GM18951 (cell line): Measurements from ENCODE around the gene DPH1.
"Not testable (repeated sequence)": the region's sequence is repeated elsewhere in the genome, so short reads cannot be mapped to it uniquely, and the experiment has no call there.

ENCODE experiments used
- POLR2A ChIP-seq: IDR thresholded peaks from 4 replicates; pipeline ENCODE4 v1.6.1; 2011; ENCODE audit warnings: mild to moderate bottlenecking; ENCODE audit not compliant: insufficient read length, insufficient read depth; ENCODE audit errors: extremely low read depth
- in situ Hi-C: fragments of 300-500 bp; cut with MboI; formaldehyde crosslinking; loops from one replicate; pipeline ENCODE4 v1.12.0; 2022; ENCODE audit warnings: low sequenced_read_pairs, mixed read lengths, inconsistent platforms; ENCODE audit not compliant: unreplicated experiment

The DPH1 gene

DNA sequence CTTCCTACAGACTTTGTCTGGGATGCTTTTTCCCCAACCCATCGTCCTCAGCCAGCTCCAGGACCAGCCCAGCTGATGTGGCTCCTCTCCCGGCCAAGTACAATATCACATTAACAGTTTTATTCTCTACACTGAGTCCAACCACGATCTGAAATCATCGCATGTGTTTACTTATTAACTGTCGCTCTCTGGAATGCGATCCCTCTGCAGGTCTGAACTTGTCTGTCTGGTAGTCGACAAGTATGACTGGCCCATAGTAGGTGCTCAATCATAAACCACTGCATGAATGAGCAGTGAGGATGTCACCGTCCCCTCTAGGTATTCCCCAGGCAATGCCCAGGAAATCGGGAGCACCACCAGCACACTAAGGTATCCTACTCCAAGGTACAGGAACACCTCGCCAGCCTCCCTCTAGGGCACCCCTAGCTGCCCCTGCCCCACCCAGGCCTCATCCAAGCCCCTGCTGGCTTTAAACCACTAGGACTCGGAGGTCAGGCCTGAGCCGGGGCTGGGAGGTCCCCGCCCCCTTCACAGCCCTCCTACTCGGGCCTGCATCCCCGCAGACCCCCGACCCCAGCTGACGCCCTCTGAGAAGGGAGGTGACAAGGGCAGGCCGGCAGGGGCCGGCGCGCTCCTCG lies 32.5 kb upstream of the DPH1 start:
- TF ChIP-seq POLR2A = no peak
- in situ Hi-C loops = no loop called here

DNA sequence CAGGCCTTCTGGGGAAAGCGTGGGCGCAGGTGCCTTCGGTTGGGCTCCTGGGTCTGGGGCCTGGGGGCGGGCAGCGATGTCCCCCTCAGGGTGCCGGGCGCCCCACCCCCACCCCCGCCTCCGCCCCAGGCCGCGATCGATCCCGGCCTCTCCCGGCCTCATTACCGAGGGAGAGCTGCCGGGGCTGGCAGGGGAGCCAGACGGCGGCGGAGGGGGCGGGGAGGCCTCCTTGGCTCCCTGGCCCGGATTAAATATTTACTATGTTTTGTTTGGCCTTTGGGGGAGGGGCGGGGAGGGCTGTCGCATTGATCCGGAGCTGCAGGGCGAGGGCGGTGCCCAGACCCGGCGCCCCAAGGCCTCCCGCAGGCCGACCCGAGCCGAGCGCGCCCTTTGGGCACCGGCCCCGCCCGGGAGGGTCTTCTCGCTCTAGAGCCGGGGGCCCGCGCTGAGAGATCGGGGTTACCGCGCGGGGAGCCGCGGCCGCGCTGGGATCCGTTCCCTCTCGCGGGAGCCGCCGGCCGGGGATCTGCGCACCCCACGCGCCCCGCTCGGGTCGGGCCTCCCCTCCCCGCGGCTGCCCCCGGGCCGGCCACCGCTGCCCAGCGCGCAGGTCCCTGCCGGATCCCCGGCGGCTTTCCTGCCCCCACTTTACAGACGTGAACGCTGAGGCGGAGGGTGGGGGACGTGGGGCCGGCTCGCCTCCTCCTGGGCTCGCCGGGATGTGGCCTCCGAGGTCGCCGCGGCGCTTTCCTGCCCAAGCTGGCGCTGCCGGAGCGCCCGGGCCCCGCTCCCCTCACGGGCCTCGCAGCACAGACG lies 31.8 kb upstream of the DPH1 start:
- in situ Hi-C loops = no loop called here
- TF ChIP-seq POLR2A = no peak

DNA sequence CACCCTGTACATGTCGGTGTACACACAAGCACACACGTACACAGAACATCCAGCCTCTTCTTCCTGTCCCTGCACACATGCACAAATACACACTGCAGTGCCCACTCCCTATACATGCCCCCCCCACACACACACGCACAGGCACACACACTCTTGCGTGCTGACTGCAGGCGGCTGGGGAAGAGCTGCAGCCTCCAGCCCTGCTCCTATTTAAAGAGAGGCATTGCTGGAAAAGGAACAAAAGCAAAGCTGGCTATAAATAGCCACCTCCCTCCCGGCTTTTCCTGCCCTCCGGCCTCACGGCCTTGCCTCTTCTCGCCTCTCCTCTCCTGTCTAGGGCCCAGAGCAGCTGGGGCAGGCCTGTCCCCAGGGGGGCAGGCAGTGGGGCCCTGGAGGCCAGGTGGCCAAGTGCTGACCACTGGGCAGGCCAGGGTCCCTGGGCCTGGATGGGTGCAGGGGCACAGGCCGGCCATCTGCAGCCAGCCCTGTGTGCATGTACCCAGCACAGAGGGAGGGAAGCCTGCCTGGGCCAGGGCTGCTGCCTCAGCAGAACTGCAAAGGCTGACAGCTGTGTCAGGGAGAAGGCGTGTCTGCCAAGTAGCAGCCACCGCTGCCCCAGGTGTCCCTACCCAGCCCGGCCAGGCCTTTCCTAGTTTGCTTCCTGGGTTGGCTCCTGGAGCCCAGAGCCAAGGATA lies 30.2 kb upstream of the DPH1 start:
- no peak for TF ChIP-seq POLR2A
- in situ Hi-C loops = no loop called here

DNA sequence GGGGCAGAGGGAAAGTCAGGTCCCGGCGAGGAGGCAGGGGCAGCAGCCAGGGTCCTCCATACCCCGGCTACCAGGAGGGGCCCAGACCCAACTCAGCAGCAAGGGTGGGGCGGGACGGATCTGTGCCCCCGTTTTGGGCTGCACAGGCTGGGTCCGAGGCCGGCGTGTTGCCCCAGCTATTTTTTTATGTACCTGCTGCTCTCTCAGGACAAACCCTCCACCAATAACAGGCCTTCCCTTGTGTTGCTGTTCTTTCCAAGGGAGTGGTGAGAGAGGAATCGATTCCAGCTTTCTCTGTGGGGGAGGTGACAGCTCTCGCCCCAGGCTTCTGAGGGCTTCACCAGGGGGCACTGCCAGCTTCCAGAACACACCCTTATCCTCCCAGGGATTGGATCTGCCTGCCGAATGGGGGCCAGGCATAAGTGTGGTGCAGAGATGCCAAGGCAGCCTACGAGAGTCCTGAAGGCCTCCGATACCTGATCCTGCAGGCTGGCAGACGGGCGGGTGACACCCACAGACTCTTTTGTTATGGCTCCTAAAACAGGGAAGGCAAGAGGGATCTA lies 27.1 kb upstream of the DPH1 start:
- in situ Hi-C loops = no loop called here

DNA sequence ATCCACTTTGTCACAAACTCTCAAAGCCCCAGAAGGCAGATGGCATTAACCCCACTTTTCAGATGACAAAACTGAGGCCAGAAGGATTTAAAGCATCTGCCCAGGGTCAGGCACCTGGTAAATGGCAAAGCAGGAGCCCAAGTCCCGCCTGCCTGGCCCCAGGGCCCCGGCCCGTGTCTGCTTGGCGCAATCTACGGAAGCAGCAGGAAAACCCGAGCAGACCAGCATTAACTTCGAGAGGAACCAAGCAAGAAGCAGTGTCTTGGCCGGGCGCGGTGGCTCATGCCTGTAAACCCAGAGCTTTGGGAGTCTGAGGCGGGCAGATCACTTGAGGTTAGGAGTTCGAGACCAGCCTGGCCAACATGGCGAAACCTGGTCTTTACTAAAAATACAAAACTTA lies 26.4 kb upstream of the DPH1 start:
- TF ChIP-seq POLR2A = no peak
- in situ Hi-C loops = no loop called here

More for the DNA sequence above, 27.1 kb upstream of the DPH1 start:
- no peak for TF ChIP-seq POLR2A

DNA sequence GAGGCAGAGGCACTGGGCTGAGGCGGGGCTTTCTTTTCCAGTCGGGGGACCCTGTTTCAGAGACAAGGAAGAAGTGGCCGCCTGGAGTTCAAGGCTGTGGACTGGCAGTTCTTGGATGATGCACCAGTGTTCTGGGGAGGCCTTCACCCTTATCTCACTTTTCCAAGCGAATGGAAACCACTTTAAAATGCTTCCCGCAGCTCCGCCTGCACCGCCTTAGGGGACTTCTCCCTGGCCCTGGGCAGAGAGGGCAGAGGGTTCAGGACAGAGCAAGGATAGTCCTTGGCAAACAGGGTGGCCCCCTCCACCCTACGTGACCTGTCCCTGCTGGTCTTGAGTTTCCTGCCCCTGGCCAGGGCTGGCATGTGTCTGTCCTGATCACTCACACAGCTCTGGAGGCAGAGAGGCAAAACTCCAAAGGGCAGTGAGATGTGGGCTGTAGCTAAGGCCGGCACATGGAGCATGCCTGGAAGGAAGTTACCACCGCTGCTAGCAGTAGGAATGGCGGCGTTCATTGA lies 25.5 kb upstream of the DPH1 start:
- in situ Hi-C loops = no loop called here
- TF ChIP-seq POLR2A = no peak

DNA sequence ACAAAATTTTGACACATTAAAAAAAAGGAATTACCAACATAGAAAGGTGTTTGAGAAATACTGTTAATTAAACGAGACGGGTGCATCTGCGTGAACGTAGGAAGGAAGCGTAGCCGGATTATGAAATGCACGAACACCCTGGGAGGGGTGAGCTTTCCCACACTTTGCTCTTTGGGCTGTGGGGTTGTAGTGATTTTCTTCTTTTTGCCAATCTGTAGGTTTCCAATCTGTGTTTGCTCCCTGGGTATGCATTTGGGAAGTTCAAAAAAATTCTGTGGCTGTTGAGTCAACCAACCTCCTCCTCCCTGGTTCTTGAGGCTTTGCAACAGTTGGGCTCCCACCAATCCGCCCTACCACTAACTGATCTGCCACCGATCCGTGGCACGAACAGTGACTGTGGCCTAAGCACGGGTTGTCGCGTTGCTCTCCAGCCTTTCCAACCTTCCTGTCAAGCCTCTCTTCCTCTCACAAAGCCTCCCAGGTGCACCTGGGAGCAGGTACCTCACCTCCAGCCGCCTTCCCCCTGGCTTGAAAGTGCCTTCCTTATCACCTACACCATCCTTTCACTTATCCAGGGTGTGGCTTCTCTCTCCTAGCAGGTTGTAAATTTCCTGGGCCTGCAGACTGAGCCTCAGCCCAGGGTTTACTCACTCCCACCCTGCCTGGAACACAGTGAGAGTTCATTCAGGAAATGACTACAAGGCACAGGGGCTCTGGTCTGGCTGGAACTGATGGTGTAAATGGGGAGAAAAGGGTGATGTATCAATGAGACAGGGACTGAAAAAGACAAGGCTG lies 21.4 kb upstream of the DPH1 start:
- TF ChIP-seq POLR2A = no peak
- in situ Hi-C loops = no loop called here

DNA sequence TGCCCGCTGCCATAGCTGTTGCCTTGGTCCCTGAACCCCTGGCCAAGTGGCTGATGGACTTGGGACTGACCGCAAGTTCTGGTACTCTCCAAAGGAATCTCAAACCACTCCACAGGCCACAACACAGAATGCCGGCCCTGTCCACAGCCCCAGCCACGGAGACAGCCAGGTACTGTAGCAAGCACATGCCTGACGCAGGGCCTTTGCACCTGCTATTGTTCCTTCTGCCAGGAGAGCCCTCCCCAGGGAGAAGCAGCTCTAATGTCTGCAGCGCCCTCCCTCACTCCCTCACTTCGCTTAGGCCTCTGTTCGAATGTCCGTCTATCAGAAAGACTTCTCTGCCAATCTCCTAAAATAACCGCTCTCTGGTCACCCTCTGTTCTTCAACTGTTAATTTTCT lies 20.2 kb upstream of the DPH1 start:
- in situ Hi-C loops = no loop called here
- TF ChIP-seq POLR2A = no peak

DNA sequence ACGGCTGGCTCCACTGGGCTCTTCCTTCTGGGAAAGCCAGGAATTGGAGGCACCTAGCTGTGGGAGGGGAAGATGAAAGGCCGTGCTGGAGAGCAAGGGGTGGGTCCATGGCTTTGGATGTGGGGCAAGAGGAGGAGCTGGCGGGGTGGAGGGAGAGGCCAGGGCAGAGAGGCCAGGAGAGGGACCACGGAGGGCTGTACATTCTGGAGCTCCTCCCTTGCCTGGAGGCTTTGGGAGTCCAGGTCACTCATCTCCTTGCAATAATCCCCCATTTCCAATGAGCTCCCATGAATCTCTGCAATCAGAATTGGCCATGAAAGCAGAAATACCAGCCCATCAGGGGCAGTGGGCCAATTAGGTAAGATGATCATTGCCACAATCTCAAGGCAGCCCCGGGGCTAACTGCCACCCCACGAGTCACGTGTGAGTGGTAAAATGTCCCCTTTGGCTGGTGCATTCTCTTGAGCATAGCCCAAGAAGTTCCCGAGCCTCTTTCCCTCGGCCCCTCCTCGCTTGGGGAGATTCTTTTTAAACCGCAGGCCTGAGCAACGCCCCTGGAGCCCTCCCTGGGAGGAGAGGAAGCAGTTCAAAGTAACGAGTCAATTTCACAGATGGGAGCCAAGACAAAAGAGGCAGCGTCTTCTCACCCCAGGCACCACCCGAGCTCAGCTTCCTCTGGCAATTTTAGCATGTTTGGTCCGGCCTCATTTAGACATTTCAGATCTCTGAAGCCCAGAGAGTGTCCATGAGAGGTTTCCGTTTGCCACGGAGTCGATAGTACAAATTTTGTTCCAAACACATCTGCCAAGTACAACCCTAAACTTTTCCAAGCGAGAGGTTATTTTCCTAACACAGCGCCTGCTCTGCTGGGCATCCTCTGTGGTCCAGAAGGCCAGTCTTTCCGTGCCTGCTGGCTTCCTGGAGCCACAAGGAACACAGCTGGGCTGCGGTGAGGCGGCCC lies 18.3 kb upstream of the DPH1 start:
- no peak for TF ChIP-seq POLR2A
- in situ Hi-C loops = no loop called here

DNA sequence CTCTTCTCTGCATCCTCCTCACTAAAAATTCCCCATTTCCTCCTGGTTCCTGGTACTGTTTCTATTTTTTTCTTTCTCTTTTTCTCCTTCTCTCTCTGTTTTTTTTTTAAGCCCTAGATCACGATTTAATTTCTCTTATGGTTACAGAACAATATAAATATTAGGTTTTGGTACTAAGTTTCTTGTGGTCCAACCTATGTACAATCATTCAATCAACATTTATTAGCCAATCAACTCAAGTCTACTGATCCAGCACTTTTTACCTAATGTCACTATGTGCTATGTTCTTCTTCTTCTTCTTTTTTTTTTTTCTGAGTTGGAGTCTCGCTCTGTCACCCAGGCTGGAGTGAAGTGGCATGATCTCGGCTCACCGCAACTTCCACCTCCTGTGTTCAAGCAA lies 17.5 kb upstream of the DPH1 start:
- in situ Hi-C loops = no loop called here
- TF ChIP-seq POLR2A = no peak

DNA sequence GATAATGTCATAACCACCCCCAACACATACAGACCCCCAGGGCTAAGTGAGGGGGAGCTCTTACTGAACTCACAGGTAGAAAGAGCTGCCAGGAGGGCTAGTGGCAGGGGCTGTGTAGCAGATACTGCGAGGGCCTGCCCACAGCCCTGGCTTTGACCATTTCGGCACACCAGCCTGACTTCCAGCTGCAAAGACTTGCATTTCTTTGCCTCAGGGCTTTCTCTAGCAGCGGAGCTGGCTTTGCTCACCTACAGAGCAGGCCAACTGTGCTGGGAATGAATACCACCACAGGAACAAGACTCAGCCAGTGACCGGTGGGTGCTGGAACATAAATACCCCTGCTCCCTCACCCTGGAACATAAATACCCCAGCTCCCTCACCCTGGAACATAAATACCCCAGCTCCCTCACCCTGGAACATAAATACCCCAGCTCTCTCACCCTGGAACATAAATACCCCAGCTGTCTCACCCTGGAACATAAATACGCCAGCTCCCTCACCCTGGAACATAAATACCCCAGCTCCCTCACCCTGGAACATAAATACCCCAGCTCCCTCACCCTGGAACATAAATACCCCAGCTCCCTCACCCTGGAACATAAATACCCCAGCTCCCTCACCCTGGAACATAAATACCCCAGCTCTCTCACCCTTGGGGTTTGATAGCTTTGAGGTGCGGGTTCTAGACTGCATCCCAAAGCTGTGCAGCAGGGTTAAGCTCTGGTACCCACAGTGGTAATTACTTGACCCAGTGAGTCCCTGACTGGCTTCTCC lies 16.5 kb upstream of the DPH1 start:
- in situ Hi-C loops = not testable (repeated sequence)
